Liver (tissue), 9 donors: ENCODE results near the gene BTBD1. TPM values are rescaled to one million over a fixed set of nuclear protein-coding genes. Genes with fewer than 3 reads are reported as not detected.
A peak's percentile ranks its signal among the peaks of the same experiment; 100 is the strongest.

Experiments used
- DNase-seq: peaks from one replicate; pipeline ENCODE4 v3.0.0-alpha.2; 2017; ENCODE audit warnings: low spot score
- H3K27ac ChIP-seq, 2 donors: one replicate each; pipeline ENCODE4 v1.7.0; 2013; ENCODE audit warnings: inconsistent platforms in 2 of 2, low read length in 2 of 2, control low read depth in 1 of 2, low read depth in 1 of 2, mild to moderate bottlenecking in 1 of 2
- H3K27me3 ChIP-seq, 4 donors: one replicate each; pipeline versions ENCODE4 v1.6.1 to v1.7.0; 2013; ENCODE audit warnings: low read length in 3 of 4, inconsistent platforms in 1 of 4, mild to moderate bottlenecking in 1 of 4, moderate library complexity in 1 of 4; ENCODE audit not compliant: control insufficient read depth in 4 of 4, insufficient read depth in 4 of 4
- H3K36me3 ChIP-seq, 4 donors: one replicate each; pipeline versions ENCODE4 v1.6.1 to v1.7.0; 2013; ENCODE audit warnings: low read length in 3 of 4, mild to moderate bottlenecking in 3 of 4, low read depth in 1 of 4, moderate library complexity in 1 of 4; ENCODE audit not compliant: control insufficient read depth in 4 of 4, insufficient read depth in 3 of 4
- H3K4me1 ChIP-seq, 4 donors: one replicate each; pipeline versions ENCODE4 v1.6.1 to v1.7.0; 2013; ENCODE audit warnings: low read length in 3 of 4, mild to moderate bottlenecking in 3 of 4, moderate library complexity in 1 of 4; ENCODE audit not compliant: control insufficient read depth in 4 of 4, insufficient read depth in 4 of 4
- H3K4me3 ChIP-seq, 3 donors: one replicate each; pipeline versions ENCODE4 v1.6.1 to v1.7.0; 2013; ENCODE audit warnings: low read length in 3 of 3, control low read depth in 1 of 3, low read depth in 1 of 3, mild to moderate bottlenecking in 1 of 3
- H3K9ac ChIP-seq, 2 donors: one replicate each; pipeline ENCODE4 v1.7.0; 2013; ENCODE audit warnings: low read length in 2 of 2, mild to moderate bottlenecking in 2 of 2, moderate library complexity in 2 of 2, control low read depth in 1 of 2, low read depth in 1 of 2
- H3K9me3 ChIP-seq, 4 donors: one replicate each; pipeline versions ENCODE4 v1.6.1 to v1.7.0; 2013; ENCODE audit warnings: low read length in 3 of 4; ENCODE audit not compliant: control insufficient read depth in 4 of 4
- ATF3 ChIP-seq: IDR thresholded peaks from 2 replicates; pipeline ENCODE4 v1.6.1; 2016; ENCODE audit warnings: antibody characterized with exemption
- CTCF ChIP-seq: fragments of 150-350 bp; IDR thresholded peaks from 2 replicates; pipeline ENCODE4 v1.5.1; 2017; ENCODE audit warnings: improper control_type of control experiment, low read depth, low read length; ENCODE audit not compliant: missing input control
- EGR1 ChIP-seq, 2 donors: IDR thresholded peaks; 2 replicates each; pipeline ENCODE4 v1.6.1; 2016 to 2018; ENCODE audit warnings: antibody characterized with exemption in 2 of 2, low read depth in 2 of 2
- FOXA1 ChIP-seq: IDR thresholded peaks from 2 replicates; pipeline ENCODE4 v1.6.1; 2016; ENCODE audit warnings: antibody characterized with exemption
- FOXA2 ChIP-seq: IDR thresholded peaks from 2 replicates; pipeline ENCODE4 v1.6.1; 2016; ENCODE audit warnings: antibody characterized with exemption
- GABPA ChIP-seq, 2 donors: IDR thresholded peaks in 1 of 2; conservative IDR thresholded peaks in 1 of 2; 2 replicates each; pipeline ENCODE4 v1.6.1; 2016; ENCODE audit warnings: antibody characterized with exemption in 2 of 2, mild to moderate bottlenecking in 1 of 2, moderate library complexity in 1 of 2
- HNF4A ChIP-seq, 2 donors: conservative IDR thresholded peaks; 2 replicates each; pipeline ENCODE4 v1.6.1; 2016; ENCODE audit warnings: antibody characterized with exemption in 2 of 2, mild to moderate bottlenecking in 2 of 2
- HNF4G ChIP-seq: IDR thresholded peaks from 2 replicates; pipeline ENCODE4 v1.6.1; 2016; ENCODE audit warnings: antibody characterized with exemption
- JUND ChIP-seq, 2 donors: IDR thresholded peaks; 2 replicates each; pipeline ENCODE4 v1.6.1; 2016; ENCODE audit warnings: antibody characterized with exemption in 2 of 2
- MAX ChIP-seq: IDR thresholded peaks from 2 replicates; pipeline ENCODE4 v1.6.1; 2016; ENCODE audit warnings: antibody characterized with exemption
- NR2F2 ChIP-seq: IDR thresholded peaks from 2 replicates; pipeline ENCODE4 v1.6.1; 2016; ENCODE audit warnings: antibody characterized with exemption
- RAD21 ChIP-seq, 2 donors: IDR thresholded peaks; 2 replicates each; pipeline ENCODE4 v1.6.1; 2016; ENCODE audit warnings: antibody characterized with exemption in 2 of 2, mild to moderate bottlenecking in 2 of 2
- REST ChIP-seq: IDR thresholded peaks from 2 replicates; pipeline ENCODE4 v1.6.1; 2016; ENCODE audit warnings: antibody characterized with exemption, mild to moderate bottlenecking
- SP1 ChIP-seq: IDR thresholded peaks from 2 replicates; pipeline ENCODE4 v1.6.1; 2018; ENCODE audit warnings: antibody characterized with exemption, mild to moderate bottlenecking
- TAF1 ChIP-seq: conservative IDR thresholded peaks from 2 replicates; pipeline ENCODE4 v1.6.1; 2016; ENCODE audit warnings: antibody characterized with exemption, mild to moderate bottlenecking
- YY1 ChIP-seq: IDR thresholded peaks from 2 replicates; pipeline ENCODE4 v1.6.1; 2016; ENCODE audit warnings: antibody characterized with exemption, mild to moderate bottlenecking
- ZBTB33 ChIP-seq: IDR thresholded peaks from 2 replicates; pipeline ENCODE4 v1.6.1; 2016; ENCODE audit warnings: antibody characterized with exemption
- WGBS: extraction: QIAGEN DNeasy Blood & Tissue Kit; methylation state at CpG from one replicate; pipeline ENCODE4 v1.1.7; 2013; 5-methylcytosine and 5-hydroxymethylcytosine counted together
- polyA plus RNA-seq, 2 donors: library from polyadenylated mRNA; stranded (reverse) in 1 of 2; unstranded in 1 of 2; fragments of 200-250 nt in 1 of 2; fragments of >200 nt in 1 of 2; fragmentation: Nextera tagmentation in 1 of 2; extraction: Ambion mirVana in 1 of 2; gene quantifications; one replicate each; pipeline versions ENCODE4 v1.2.1 to v1.2.3, GENCODE V29; 2013 to 2015
- total RNA-seq, 2 donors: library from RNA; depleted of rRNA; stranded (reverse); fragments of >200 nt; gene quantifications; one replicate each; pipeline ENCODE4 v1.2.3, GENCODE V29; 2014
- donor health status: healthy.
- donor health status: healthy.
- donor health status: healthy.
- donor health status: healthy.
- donor health status: healthy.

Gene BTBD1
- total and polyA plus RNA-seq, 4 donors: 8.6 to 43.9 (median 27.6) TPM

GRCh38 chr15:83012076-83012426, 55.0 kb downstream of the BTBD1 start:
- H3K4me1 ChIP-seq: peaks cover 0 to 23% (median 13%) of the 10 kb centered on the region in 4 donors

GRCh38 chr15:83011271-83012075, 55.6 kb downstream of the BTBD1 start, which contains the start of gene C15orf40:
Gene C15orf40 (minus strand): TSS chr15:83011639. CDS start chr15:83011607, 32 bp downstream.
- WGBS: 2% methylated on average over 64 of the region's 64 CpGs
- TF ChIP-seq EGR1 (IDR thresholded peaks at IDR 0.05; ENCODE audit: low read depth in 2 of 2) (no peak), SP1 (peak; percentile 18), FOXA2 (no peak), YY1 (peak; percentile 83), FOXA1 (peak; percentile 35), TAF1 (peak; percentile 26), RAD21 (IDR thresholded peaks at IDR 0.05) (peak; percentile 56 to 64), ATF3 (no peak), REST (peak; percentile 60), HNF4G (no peak), JUND (IDR thresholded peaks at IDR 0.05) (no peak), GABPA (IDR thresholded peaks at IDR 0.05 in 1 of 2, conservative IDR thresholded peaks at IDR 0.05 in 1 of 2) (peak; percentile 36 to 93), HNF4A (conservative IDR thresholded peaks at IDR 0.05) (no peak), NR2F2 (no peak)

More at GRCh38 chr15:83012076-83012426, 55.0 kb downstream of the BTBD1 start:
- peak overlapping the region in 1 of 2 donors; percentile 6 for H3K9ac ChIP-seq
- TF ChIP-seq ZBTB33 (no peak), MAX (no peak), CTCF (no peak), NR2F2 (no peak), RAD21 (IDR thresholded peaks at IDR 0.05) (no peak)
- no peaks in the 10 kb centered on the region for H3K27me3 ChIP-seq
- no peaks in the 10 kb centered on the region for H3K9me3 ChIP-seq
- no peak overlapping the region for H3K27ac ChIP-seq
- H3K36me3 ChIP-seq: peaks cover 2 to 15% (median 9%) of the 10 kb centered on the region in 4 donors
- DNase-seq: no peak
- peak overlapping the region; percentile 41 to 94 (median 85) for H3K4me3 ChIP-seq
- WGBS: 64% methylated on average over 9 of the region's 9 CpGs

More at GRCh38 chr15:83011271-83012075, 55.6 kb downstream of the BTBD1 start, which contains the start of gene C15orf40:
- peaks cover 2 to 17% (median 9%) of the 10 kb centered on the region in 4 donors for H3K36me3 ChIP-seq
- peak within 1 kb of the TSS; percentile 4 to 6 for H3K9ac ChIP-seq
- peaks cover 0 to 23% (median 13%) of the 10 kb centered on the region in 4 donors for H3K4me1 ChIP-seq
- H3K27me3 ChIP-seq: no peaks in the 10 kb centered on the region
- H3K27ac ChIP-seq: peak within 1 kb of the TSS; percentile 35 to 58
- no peaks in the 10 kb centered on the region for H3K9me3 ChIP-seq
- H3K4me3 ChIP-seq: peak within 1 kb of the TSS; percentile 85 to 94 (median 90)
- DNase-seq: peak; percentile 85
